Activated CD8-positive, alpha-beta memory T cell treated with anti-CD3 and anti-CD28 coated beads for 48 hours (primary cell): Measurements from ENCODE around the gene FOS.
"Not testable (repeated sequence)": the region's sequence is repeated elsewhere in the genome, so short reads cannot be mapped to it uniquely, and the experiment has no call there.

ENCODE experiments used
- DNase-seq, 3 experiments: peaks; one replicate each; pipeline ENCODE4 v3.0.0-alpha.2; 2020; ENCODE audit warnings: low read depth in 2 of 3, low spot score in 2 of 3

FOS gene

DNA sequence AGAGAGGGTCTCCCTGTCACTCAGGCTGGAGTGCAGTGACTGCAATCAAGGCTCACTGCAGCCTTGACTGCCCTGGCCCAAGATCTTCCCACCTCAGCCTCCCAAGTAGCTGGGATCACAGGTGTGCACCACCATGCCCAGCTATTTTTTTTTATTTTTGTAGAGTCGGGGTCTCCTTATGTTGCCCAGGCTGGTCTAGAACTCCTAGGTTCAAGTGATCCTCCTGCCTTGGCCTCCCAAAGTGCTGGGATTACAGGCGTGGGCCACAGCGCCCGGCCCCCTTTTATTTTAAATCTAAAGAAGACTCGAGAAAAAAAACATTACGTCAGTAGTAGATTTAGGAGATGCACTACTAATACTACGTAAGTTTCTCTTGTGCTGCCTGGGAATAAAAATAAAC lies 14.3 kb downstream of the FOS start:
- DNase-seq, result no peak

DNA sequence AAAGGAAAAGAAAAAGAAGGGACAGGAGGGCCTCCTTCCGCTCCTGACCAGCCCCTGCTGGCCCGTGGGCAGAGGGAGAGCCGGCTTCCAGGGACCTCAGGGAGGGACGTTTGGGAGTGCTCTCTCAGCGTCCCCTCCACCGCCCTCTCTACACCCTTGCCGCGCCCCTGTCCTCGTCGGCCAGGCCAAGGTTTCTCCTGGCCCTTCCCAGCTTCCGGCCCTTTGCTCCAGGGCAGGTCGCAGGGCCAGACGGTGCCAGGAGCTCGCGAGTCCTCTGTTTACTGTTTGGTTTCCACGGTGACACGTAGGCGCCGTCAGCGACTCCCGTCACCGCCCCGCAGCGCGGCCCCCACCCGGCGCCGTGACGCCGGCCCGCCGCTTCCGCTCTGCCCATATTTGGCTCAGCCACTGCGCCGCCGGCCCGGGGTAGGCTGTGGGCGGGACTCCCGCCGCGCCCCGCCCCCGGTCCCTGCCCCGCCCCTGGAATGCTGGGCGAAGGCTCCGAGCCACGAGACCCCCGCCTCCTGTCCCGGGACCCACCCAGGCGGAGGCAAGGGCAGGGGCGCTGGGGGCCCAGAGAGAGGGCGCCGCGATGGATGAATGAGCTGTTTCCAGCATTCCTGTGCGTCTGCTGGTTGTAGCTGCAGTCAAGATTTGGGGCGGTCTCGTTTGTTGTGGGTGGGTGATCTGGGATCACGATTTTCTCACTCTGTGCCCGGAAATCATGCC lies 15.5 kb downstream of the FOS start:
- DNase-seq, result peak; percentile 84 to 89 (median 88)

DNA sequence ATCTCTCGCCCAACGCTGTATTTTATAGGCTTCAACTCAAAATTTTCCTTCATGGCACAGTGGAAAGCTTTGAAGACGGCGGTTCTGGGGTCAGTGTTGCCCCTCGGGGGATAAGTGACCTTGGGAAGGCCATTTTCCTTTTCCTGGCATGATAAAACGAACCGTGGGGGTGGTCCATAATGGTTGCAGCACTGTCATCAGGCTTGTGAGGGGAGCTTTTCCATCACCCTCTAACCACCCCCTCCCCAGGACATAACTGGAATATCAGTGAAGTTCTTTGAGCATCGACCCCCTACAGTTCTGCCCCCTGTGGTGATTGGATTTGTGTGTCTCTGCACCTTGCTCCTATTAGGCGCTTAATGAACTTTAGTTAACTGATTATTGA lies 16.0 kb downstream of the FOS start:
- no peak for DNase-seq

DNA sequence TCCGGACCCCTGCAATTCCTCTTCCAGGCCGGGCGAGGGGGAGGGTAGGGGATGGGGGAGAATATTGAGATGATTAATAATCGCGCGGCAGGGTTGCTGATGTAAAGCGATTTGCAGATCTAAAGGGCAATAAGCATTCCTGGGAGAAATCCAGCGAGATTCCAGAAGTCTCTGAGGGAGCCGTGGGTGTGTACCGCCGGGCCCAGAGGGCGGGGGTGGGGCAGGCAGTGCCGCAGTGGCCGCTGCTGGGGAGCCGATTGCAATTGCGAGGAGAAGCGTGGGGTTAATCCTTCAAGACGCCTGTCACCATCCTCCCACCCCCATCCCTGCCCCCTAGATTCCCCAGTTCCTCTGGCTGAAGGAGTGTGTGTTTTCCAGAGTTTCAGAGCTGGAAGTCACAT lies 16.4 kb downstream of the FOS start:
- no peak for DNase-seq

DNA sequence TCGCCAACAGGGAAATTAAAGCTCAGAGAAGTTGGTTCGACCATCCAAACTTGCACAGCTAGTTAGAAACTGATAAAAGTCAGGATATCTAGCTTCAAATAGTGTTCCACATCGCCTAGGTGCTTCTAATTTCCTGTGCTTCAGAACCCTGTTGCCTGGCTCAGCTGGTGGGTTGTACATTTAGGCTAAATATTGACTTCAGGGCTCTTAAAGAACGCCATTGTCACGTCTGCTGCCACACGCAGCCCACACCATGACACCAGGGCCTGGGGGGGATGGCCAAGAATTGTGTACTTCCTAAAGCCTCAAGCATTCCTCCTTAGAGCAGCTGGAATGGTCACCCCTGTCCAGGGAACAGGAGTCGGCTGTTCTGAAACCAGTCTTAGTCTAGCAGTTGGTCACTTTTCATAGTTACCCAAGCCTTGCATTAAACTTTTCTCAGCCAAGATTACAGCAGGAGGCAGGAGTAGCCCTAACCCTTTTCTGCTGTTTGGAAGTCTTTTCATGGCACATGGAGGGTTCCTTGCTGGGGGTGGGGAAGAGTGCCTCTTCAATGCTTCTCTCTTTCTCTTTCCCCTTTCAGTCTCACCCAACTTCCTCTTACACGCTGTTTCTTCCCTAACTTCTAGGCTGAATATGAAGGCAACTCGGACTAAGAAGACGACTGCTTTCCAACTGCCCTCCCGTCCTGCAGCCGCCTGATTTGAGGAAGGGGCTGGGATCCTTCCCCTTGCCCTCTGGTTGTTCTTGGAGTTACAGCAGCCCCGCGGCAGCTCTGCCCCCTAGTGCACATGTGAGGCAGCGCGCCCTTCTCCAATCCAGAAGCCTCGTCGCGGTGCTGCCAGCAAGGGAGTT lies 17.1 kb downstream of the FOS start:
- peak in 1 of 3 experiments; percentile 72 for DNase-seq

DNA sequence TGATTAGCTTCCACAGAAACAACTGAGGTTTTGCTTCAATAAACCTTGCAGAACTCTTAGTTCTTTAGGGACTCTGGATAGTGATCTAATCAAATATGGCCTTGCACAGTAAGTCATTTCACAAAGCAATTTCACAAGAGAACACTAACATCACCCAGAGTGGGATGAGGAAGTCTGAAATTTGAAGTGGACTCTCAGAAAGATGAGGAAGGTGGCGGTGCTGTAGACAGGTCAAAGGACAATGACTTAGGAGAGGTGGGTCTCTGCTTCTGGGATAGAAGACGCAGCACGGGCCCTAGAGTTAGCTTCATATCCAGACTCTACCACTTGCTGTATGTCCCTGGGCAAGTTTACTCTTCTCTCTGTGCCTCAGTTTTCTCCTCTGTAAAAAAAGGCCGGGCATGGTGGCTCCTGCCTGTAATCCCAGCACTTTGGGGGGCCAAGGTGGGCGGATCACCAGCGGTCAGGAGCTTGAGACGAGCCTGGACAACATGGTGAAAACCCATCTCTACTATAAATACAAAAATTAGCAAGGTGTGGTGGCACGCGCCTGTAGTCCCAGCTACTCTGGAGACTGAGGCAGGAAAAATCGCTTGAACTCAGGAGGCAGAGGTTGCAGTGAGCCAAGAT lies 18.9 kb downstream of the FOS start:
- DNase-seq, result no peak

DNA sequence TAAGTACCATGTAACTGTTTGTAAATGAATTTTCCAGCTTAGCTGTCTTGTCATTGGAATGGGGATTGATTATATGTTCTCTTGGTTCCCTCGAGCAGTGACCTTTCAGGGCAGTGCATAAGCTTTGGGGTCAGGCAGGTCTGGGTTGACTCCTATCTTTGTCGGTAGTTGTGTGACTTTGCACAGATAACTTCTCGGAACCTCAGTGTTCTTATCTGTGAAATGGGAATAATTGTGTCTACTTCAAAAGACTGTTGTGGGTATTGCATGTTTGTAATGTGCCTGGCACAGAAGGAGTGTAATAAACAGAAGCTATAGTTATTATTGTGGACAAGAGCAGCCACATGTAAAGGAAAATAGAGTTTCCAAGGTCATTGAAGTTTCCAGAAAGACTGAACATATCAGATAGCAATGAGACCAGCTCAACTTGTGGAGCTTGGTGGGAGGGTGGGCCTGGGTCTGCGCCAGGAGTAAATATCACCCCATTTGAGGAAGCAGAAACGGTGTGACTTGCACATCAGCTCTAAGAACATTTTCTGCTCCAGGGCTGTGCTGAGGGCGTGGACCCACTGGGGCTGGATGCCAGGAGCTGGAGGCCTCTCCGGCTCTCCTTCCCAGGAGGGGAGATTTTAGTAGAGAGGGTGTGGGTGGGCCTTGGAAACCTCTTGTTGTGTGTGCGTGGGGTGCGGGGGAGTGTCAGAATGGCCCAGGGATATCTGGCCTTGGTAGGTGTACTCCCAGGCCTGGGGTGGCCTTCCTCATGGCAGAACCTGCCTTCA lies 19.7 kb downstream of the FOS start:
- no peak for DNase-seq

DNA sequence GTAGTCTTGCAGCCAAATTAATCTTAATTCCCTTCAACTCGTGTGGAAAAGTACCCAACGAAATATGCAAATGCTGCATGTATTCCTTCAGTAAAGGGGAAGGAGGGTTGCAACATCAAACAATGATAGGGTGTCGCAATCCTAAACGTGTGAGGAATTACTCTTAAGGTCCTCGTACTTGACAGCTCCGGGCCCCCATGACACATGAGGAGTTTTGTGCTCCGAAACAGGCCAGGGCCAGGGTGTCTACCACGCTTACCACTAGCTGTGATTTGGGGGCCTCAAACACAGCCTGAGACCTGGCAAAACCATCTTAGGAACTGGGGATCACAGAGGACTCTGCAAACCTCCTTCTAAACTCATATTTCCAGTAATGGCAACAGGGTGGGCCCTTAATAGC lies 20.4 kb downstream of the FOS start:
- DNase-seq, result no peak

DNA sequence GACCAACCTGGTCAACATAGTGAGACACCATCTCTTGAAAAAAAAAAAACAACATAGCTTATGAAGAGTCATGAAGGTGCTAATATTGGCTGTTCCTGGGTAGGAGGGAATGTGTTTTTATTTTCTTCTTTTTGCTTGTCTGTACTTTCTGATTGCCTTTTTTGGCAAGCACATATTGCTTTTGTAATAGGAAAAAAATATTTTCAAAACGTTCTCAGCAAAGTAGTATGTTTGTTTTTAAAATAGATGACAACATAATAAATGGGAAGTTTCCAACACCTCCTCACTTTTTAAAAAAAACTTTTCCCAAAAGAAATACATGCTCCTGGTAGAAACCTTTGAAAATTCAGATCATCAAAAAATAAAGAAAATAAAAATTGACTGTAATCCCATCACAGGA lies 20.9 kb downstream of the FOS start:
- DNase-seq, result no peak

DNA sequence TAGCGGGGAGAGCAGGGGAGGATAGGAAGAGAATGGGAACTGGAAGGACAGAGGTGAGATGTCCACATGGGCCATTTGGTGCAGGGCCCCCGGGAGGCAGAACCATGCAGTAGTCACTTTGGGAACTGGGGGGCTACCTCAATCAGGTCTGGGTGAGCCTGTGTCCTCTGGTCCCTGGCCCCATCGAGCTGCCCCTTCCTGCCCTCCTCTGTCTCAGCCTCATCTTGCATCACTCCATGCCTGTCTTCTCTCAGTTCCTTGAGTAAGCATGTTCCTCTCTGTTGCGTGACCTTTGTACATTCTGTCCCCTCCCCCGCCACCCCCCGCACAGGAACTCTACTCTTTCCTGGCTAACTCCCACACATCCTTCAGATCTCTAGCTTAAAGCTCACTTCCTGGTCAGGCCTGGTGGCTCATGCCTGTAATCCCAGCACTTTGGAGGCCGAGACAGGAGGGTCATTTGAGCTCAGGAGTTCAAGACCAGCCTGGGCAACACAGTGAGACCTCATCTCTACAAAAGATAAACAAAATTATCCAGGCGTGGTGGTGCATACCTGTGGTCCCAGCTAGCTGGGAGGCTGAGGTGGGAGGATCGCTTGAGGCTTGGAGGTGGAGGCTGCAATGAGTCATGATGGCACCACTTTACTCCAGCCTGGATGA lies 23.2 kb downstream of the FOS start:
- no peak for DNase-seq

DNA sequence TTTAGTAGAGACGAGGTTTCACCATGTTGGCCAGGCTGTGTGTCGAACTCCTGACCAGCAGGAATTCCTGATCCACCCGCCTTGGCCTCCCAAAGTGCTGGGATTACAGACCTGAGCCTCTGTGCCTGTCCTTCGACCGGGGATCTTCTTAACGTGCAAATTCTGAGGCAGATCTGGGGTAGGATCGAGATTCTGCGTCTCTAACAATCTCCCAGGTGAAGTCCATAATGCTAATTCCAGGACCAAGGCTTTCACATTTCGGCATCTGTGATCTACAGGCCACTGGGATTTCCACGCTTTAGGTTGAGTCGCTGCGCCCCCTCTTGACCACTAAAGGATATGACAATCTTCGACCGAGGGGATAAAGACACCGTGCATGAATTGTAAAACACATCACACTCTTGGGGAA lies 24.8 kb downstream of the FOS start:
- no peak for DNase-seq

DNA sequence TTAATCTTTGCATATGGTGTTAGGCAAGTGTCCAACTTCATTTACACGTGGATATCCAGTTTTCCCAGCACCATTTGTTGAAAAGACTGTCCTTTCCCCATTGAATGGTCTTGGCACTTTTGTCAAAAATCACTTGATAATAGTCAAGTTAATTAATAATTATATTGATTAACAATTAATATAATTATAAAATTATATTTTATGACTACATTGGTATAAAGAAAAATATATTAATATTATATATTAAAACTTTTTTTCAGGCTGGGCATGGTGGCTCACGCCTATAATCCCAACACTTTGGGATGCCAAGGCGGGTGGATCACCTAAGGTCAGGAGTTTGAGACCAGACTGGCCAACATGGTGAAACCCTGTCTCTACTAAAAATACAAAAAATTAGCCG lies 27.8 kb downstream of the FOS start:
- DNase-seq, result not testable (repeated sequence)

DNA sequence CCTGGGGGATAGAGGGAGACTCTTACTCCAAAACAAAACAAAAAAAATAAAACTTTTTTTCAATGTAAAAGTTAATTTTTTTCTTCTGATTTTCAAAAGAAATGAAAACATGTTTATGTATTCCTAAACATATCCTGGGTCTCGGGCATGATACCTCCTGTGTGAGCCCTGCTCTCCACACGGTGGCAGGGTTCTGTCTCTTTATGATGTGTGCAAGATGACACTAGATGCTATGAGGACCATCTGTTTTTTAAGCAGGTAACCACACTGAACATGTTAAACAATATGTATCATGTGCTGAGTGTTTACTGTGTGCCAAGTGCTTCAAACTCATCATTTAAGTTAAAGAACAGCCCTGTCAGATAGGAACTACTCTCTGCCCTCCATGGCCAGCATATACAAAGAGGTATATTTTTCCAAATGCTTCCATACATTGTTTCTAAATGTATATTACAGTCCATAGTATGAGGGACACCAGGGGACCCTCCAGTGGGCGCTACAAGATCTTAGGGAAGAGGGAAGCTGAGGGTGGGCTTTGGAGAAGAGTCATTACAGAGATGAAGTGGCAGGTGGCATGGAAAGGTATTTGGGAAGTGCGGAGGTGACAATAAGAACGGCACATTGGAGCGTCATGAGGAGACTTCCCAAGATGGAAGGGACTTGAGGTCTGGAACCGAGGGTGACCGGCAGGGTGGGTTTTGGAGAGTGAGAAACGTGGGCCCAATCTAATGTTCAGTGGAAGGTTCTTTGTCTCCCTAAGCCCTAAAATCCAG lies 28.5 kb downstream of the FOS start:
- no peak for DNase-seq

DNA sequence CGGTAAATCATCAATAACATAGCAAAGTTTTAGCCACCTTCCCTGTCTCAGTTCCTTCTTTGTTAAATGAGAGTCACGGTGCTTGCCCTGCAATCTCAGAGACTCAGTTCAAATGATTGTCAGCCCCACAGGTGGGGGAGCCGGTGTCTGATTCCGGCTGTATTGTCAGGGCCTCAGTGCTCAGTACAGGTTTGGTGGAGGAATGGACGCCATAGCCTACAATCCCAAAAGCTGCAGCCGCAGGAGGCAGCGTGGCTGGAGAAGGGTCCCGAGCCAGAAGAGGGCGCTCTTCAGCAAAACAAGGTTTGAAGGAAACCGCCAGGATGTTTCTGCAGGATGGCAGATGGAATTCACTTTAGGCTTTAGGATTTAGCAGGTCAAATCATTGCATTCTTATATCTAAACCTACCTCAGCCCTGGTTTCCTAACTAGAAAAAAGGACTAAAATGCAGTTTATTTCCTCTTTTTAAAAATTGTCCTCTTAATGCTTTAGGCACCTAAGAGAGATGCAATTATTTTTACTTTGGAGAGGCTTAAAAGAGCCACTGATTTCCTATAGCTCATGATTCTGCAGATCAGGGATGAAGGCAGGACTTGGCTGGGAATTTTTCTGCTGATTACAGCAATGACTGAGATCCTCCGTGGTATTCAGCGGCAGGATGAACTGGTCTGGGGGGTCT lies 29.2 kb downstream of the FOS start:
- peak in 2 of 3 experiments; percentile 49 to 63 for DNase-seq

DNA sequence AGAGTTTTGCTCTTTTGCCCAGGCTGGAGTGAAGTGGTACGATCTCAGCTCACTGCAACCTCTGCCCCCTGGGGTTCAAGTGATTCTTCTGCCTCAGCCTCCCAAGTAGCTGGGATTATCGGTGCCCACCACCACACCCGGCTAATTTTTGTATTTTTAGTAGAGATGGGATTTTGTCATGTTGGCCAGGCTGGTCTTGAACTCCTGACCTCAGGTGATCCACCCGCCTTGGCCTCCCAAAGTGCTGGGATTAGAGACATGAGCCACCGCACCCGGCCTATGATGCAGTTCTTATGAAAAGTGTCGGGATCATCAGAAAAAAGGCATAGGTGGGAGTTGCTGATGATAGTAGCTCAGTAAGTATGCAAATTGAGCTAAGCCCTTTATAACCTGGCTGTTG lies 30.4 kb downstream of the FOS start:
- DNase-seq, result not testable (repeated sequence)

DNA sequence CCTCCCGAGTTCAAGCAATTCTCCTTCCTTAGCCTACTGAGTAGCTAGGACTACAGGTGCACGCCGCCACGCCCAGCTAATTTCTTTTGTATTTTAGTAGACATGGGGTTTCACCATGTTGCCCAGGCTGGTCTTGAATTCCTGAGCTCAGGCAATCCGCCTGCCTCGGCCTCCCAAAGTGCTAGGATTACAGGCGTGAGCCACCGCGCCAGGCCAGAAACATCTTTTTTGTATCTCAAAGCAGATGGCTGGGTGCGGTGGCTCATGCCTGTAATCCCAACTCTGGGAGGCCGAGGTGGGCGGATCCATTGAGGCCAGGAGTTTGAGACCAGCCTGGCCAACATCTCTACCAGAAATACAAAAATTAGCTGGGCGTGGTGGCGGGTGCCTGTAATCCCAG lies 30.9 kb downstream of the FOS start:
- DNase-seq, result not testable (repeated sequence)

DNA sequence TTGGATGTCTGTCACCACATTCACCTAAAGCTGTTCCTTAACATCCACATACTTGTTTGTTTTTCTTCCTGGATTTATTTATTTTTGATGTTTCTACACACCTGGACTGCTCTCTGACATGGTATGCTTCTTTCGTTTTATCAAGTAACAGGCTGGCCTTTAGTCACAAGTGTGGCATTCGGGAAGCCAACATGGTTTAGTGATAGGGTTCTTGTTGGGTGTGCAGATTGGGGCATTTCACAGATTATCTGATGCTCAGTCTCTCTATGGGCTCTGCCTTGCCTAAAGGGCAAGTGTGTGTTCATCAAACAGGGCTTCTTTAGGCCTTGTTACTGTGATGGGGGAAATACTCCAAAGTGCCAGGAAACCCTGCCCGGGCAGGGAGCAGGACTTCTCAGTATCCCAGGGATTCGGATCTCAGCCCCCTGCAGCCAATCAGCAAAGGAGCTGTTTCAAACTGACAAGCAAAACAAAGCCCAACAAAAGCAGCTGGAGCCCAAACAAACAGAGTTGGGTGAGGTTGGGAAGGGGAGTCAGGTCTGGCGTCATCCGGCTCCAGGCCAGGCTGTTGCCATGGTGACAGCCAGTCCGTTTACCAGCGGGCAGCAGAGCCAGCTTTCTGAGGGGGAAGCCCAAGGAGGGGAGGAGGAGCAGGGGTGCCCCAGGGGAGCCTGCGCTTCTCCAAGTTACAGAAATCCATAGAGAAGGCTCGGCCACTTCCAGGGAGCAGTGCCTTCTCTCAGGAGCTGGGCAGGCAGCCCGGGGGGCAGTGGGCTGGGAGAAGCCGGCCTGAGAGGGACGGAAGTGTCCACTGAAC lies 31.9 kb downstream of the FOS start:
- DNase-seq, result no peak

DNA sequence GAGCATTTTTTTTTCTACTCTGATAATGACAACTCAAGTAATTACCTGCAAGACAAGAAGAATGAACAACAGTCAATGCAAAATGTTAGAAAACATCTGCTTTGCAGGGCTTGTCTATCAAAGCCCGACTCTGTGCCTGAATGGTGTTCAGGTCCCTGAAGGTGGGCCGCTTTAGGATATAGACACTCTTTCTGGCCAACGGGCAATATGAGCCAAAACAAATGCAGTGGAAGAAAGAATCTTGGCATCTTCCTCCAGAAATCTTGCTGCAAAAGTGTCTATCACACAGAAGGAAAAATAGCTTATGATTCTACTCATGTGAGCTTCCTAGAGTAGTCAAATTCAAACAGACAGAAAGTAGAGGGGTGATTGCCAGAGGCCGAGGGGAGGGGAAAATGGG lies 32.7 kb downstream of the FOS start:
- DNase-seq, result no peak

DNA sequence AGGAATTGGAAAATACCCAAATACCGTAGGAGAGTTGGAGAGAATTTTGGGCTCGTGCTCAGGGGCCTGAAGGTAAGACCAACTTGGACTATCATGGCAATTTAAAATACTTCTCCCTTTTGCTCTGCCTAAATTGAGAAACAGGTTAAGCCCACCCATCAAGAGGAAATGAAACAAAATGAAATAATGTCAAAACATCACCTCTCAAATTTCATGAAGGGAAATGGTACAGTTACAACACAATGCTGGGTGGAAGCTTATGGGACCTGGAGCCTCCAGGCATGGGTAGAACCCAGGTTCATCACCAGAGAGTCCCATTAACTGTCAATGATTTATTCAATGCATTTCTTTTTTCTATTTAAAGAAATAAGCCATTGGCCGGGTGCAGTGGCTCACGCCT lies 33.7 kb downstream of the FOS start:
- DNase-seq, result no peak
